GM11168 (cell line): Measurements from ENCODE around the gene TM4SF5.

ENCODE experiments used
- in situ Hi-C: fragments of 300-500 bp; cut with MboI; formaldehyde crosslinking; loops from one replicate; pipeline ENCODE4 v1.12.0; 2022; ENCODE audit warnings: low sequenced_read_pairs; ENCODE audit not compliant: unreplicated experiment

The TM4SF5 gene

DNA sequence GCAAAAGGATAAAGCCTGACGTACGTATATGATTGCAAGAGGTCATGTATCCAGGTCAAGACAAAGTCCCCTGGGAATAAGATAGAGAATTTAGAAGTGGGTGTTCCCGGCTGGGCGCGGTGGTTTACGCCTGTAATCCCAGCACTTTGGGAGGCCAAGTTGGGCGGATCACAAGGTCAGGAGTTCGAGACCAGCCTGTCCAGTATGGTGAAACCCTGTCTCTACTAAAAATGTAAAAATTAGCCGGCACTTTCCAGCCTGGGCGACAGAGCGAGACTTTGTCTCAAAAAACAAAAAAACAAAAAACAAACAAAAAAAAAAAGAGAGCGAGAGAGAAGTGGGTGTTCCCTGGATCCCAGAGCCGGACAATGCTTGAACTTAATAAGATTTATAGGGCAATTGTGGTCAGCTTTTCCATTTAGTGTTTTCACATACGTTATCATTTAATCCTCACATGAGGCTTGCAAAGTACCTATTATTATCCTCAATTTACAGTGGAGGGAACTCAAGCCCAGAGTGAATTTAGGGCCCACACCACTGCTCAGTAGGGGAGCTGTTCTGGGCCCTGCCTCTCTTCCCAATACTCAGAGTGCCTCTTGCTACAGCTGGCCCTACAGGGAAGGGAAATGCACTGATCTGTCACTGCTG lies 16.6 kb downstream of the TM4SF5 start:
- in situ Hi-C loops, result no loop called here

DNA sequence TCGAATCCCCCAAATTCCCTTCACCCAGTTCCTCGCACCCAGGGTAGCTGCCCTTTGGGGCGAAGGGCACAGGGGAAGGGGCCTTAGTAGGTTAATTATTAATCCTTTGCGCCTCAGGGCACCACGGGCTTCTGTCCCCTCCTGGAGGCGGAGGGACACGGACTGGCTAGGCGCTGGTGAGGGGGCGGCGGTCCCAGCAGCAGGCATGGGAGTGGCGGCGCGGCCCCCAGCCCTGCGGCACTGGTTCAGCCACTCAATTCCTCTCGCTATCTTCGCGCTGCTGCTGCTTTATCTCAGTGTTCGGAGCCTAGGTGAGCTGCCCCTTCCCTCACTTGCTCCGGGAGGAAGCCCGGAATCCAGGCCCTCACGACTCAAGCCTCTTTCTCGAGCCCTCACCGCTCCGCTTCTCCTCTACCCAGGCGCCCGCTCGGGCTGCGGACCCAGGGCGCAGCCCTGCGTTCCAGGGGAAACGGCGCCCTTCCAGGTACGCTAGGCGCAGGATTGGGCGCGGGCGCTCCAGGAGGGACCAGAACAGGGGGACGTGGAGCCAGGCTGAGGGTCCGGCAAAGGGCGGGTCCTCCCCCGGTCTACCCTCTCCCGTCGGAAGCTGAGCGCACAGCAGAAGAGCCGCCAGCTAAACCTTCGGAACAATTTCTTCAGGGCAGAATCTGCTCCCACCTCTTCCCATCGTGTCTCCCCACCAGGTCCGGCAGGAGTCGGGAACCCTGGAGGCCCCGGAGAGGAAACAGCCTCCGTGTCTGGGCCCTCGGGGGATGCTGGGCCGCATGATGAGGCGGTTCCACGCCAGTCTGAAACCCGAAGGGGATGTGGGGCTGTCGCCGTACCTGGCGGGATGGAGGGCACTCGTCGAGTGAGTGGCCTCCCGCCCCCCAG lies 17.4 kb downstream of the TM4SF5 start, which contains the start of gene GLTPD2:
Gene GLTPD2, plus strand, starts transcription at position 158 of the 894 bp plus-strand sequence. Its CDS starts 48 bp downstream, at position 206.
- in situ Hi-C loops, result no loop called here

DNA sequence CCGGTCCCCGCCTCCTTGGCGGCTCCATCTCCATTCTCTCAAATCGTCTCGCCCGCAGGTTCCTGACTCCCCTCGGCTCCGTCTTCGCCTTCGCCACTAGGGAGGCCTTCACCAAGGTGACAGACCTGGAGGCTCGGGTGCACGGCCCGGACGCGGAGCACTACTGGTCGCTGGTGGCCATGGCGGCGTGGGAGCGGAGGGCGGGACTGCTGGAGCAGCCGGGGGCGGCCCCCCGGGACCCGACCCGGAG lies 17.9 kb downstream of the TM4SF5 start:
- in situ Hi-C loops, result no loop called here

DNA sequence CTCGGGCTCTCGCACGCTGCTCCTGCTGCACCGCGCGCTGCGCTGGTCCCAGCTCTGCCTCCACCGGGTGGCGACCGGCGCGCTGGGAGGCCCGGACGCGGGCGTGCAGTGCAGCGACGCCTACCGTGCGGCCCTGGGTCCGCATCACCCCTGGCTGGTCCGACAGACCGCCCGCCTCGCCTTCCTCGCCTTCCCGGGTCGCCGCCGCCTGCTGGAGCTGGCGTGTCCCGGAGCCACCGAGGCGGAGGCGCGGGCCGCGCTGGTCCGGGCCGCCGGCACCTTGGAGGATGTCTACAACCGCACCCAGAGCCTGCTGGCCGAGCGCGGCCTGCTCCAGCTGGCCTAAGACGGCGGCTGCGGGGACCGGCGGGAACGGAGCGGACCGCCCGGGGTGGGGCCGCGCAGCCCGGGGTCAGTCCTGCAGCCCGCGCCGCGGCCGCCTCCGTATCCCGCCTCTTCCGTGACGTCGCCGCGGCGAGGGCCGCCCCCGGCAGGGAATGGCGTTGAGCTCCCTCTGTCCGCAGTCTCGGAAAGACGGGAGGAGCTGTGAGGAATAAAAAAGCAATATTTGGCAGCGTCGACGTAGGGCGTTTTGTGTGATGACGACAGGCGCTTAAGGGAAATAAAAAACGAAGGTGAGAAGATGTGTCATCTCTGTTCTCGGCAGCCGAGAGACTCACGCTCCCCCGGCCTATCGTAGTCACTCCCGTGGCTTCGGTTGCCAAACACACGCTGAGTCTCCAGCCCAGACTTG lies 18.4 kb downstream of the TM4SF5 start:
- in situ Hi-C loops, result no loop called here

DNA sequence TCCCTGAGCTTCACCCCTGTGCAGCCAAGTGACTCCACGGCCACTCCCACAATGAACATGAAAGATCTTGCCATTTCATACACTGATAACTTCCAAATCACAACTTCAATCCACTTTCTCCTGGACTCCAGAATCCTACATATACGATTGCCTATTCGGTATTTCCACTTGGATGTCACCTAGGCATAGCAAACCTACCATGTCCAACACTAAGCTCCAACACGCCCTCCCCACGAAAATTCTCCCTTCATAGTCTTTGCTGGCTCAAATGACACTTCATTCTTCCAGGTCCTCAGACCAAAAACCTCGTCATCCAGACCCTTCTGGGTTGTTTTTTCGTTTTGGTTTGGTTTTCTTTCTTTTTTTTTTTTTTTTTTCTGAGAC lies 19.0 kb downstream of the TM4SF5 start:
- in situ Hi-C loops, result no loop called here

DNA sequence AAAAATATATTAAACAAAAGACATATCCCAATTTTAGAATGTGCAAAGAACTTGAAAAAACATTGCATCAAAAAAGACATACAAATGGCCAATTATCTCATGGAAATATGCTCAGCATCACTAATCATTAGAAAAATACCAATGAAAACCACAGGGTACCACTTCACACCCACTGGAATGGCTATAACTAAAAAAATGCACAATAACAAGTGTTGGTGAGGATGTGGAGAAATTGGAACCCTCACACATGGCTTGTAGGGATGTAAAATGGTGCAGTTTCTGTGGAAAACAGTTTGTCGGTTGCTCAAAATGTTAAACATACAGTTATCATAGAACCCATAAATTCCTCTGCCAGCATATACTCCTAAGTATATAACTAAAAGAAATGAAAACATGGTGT lies 23.5 kb downstream of the TM4SF5 start:
- in situ Hi-C loops, result no loop called here

DNA sequence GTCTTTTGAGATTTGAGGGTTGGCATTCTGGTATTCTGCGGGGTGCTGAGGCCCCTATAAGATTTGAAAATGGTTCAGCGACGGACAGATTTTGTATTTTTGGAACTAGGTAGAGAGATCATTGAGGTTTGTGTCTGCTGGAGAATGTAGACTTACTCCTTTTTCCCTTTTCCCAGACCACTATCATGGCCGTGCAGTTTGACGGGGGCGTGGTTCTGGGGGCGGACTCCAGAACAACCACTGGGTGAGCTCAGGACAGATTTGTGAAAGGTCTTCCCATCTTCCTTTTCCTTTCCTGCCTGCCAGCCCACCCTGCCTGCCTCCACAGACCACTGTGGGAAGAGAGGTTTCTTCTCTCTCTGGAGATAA lies 24.9 kb downstream of the TM4SF5 start:
- in situ Hi-C loops, result no loop called here

DNA sequence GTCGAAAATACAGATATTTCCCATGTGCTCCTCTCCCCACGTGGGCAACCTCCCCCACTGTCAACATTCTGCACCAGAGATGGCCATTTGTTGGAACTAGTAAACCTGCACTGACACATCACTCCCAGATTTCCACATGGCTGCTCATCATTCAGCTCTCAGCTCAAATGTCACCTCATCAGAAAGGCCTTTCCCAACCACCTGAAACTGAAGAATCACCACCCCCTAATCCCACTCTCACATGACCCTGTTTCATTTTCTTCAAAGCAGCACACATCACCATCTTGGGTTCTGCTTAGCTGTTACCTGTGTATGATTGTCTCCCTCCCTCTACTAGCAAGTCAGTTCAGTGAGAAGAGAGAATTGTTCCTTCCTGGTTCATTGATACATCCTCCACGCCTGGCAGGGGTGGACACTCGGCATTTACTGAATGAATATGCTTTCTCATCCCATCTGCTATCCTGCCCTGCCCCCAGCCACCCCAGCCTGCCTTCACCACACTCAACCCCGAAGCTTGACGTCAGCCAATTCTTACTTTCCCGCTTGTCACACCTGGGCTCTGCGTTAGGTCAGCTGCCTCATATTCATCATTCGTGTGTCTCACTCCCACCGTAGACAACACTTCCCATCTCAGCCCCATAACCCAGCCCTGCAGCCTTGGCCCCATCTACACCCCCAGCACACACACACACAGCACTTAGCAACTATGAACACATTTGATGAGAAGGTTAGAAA lies 28.9 kb downstream of the TM4SF5 start:
- in situ Hi-C loops, result loop anchor here (10.0 kb wide), 1 partner anchor 84 kb away; no protein-coding TSS in a partner anchor

DNA sequence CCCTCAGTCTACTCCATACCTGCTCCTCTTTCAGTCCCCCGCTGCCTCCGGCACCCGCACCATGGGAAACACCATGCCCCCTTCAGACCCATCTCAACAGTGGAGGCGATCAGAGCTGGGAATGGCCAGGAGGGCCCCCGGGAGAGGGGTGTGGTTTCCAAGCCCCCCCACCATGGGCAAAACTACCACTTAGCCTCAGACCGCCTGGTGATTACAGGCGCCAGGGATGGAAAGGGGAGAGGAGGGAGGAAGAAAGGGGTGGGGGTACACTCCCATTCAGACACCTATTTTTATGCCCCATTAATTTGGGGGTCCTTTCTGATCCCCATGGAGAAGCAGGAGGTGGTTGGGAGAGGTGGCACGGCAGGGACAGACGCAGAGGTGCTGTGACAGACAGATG lies 30.5 kb downstream of the TM4SF5 start, which contains the start of gene C17orf114:
Gene C17orf114, minus strand, starts transcription at position 101 of the 400 bp plus-strand sequence.
- in situ Hi-C loops, result loop anchor here (10.0 kb wide), 1 partner anchor 83 kb away; no protein-coding TSS in a partner anchor

DNA sequence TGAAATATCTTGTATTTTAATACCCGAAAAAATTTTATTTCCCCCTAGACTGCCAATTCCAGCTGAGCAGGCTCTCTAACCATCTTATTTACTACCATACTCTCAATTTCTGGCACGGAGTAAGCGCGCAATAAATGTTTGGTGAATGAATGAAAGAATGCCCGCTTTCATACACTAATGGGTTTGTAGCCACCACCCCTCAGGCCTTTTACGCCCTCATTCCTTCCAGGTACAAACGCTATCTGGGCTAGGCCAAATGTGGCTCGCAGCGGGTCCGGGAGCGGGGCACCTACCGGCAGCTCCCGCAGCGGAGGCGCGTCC lies 34.7 kb downstream of the TM4SF5 start:
- in situ Hi-C loops, result loop anchor here (10.0 kb wide), 1 partner anchor 78 kb away; no protein-coding TSS in a partner anchor

DNA sequence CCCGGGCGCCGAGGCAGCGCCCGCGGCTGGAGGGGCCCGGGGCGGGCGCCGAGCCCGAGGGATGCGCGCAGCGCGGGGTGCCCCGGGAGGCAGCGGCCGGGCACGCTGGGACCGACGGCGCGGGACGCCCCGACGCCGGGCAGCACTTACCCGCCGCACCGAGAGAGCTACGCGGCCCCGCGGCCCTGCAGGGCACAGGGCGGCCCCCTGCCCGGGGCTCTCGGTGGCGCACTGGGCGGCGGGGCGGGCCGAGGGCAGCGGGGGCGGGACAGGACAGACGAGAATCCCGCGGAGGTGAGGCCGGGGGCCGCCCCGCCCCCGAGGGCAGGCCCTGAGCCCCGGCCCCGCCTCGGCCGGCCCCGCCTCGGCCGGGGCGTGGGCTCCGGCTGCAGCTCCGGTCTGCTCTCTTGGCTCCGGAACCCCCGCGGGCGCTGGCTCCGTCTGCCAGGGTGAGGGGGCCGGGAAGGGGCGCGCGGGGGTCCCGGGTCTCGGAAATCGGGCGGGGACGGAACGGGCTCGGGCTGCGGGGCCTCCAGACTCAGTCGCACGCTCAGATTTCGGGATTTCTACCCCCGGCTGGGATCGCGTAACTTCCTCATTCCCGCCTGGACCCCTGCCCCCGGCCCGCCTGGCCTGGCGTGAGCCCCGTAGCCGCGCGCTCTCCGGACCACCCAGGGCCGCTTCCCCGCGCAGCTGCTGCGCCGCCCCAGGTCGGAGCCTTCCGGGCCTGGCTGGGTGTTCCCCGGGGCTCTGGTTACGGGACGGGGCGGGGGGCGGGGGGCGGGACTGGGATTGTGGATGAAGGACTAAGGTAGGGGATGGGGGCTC lies 35.3 kb downstream of the TM4SF5 start, which contains the start of gene PLD2:
Gene PLD2, plus strand, starts transcription at position 376 of the 828 bp plus-strand sequence. CDS start 621 bp downstream, outside the sequence.
- in situ Hi-C loops, result loop anchor here (10.0 kb wide), 1 partner anchor 78 kb away; no protein-coding TSS in a partner anchor

DNA sequence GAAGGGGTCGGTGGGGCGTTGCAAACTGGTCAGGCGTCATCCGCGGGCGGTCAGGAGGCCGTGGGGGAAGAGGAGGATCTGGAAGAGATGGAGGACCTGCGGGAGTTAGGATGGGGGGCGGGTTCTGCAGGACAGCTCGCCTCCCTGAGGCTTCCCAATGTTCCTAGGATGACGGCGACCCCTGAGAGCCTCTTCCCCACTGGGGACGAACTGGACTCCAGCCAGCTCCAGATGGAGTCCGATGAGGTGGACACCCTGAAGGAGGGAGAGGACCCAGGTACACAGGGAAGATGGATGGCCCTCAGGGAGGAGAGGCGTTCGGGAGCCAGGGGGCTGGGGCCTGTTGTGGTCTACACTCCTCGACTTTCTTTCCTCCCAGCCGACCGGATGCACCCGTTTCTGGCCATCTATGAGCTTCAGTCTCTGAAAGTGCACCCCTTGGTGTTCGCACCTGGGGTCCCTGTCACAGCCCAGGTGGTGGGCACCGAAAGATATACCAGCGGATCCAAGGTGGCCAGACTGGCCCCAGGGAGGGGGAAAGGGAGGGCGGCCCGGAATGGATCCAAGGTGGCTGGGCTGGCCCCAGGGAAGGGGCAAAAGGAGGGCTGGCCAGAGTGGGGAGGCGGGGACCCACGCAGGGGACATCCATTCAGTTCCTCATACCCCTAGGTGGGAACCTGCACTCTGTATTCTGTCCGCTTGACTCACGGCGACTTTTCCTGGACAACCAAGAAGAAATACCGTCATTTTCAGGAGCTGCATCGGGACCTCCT lies 36.1 kb downstream of the TM4SF5 start:
- in situ Hi-C loops, result loop anchor here (10.0 kb wide), 1 partner anchor 77 kb away; no protein-coding TSS in a partner anchor

DNA sequence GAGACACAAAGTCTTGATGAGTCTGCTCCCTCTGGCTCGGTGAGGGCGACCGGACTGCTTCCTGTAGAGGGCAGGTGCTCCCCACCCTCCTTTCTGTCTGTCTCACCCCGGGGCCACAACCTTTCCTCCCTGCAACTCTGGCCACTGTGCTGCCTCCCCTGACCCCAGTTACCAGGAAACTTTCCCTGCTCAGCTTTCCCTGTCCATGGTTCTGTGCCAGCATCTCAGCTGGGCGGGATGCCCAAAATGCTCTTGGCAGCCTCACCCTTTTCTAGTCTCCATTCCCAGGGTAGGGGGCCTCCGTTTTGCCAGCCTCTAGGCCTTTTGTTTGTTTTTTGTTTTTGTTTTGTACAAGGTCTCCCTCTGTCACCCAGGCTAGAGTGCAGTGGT lies 36.7 kb downstream of the TM4SF5 start:
- in situ Hi-C loops, result loop anchor here (10.0 kb wide), 1 partner anchor 76 kb away; no protein-coding TSS in a partner anchor

DNA sequence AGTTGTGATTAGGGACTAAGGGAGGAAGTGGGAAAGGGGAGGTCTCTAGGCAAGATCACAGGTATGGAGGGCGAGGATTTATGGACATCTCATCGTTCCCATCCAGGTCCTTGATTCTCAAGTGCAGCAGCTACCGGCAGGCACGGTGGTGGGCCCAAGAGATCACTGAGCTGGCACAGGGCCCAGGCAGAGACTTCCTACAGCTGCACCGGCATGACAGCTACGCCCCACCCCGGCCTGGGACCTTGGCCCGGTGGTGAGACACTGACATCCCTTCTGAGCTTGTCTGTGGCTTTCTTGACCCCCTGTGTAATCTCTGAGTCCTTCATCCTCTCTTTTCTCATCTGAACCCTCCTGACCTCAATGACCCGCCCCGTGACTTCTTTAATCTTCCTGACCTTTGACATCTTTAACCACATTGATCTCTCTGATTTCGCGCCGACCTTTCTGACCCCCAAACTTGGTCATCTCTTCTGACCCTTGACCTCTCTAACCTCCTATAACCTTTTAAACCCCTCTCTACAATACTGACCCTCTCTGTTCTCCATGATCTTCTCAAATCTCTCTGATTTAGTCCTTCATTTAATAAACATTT lies 39.1 kb downstream of the TM4SF5 start:
- in situ Hi-C loops, result no loop called here

DNA sequence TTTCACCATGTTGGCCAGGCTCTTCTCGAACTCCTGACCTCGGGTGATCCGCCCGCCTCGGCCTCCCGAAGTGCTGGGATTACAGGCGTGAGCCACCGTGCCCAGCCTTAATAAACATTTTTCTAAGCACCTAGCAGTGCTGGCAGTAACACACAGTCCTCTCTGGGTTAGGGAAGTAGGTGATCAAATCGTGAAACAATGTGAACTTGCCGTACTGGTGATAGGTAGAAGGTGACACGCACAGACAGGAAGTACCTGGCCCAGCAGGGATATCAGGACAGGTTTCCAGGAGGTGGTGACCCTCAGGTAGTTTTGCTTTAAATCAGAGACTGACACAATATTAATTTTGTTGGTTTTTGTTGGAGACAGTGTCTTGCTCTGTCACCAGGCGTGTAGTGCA lies 39.8 kb downstream of the TM4SF5 start:
- in situ Hi-C loops, result no loop called here

DNA sequence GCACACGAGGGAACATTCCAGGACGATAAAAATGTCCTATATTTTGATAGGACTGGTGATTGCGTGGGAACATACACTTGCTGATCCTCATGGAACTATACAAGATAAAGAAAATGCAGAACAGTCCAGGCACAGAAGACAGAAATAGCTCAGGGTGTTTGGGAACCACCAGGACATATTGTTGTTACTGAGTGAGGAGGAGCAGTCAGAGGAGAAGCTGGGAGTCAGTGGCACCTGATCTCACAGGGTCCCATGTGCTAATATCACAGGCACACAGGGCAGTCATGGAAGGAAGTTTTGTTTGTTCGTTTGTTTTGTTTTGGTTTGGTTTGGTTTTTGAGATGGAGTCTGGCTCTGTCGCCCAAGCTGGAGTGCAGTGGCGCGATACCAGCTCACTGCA lies 41.0 kb downstream of the TM4SF5 start:
- in situ Hi-C loops, result no loop called here

DNA sequence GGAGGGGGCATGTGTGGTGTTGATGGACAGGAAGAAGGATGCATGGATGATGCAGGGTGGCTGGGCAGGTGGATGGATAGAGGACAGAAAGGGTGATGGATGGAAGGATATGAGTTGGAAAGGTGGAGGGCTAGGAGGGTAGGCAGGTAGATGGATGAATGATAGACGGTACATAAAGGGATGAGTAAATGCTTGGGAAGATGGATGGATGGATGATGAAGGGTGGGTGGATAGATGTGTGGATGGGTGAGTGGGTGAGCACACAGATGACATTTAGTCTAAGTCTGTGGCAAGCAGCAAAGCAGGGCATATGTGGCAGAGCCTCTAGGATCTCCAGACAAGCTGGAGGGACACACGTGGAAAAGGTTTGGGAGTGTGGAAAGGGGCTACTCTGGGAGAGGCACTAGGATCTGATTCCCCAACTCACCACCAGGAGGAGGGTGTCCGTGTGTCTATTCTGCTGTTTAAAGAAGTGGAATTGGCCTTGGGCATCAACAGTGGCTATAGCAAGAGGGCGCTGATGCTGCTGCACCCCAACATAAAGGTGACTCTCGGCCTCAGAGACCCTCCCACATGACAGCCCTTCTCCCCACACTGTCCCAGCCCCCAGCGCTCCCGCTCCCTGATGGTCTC lies 43.5 kb downstream of the TM4SF5 start:
- in situ Hi-C loops, result no loop called here

DNA sequence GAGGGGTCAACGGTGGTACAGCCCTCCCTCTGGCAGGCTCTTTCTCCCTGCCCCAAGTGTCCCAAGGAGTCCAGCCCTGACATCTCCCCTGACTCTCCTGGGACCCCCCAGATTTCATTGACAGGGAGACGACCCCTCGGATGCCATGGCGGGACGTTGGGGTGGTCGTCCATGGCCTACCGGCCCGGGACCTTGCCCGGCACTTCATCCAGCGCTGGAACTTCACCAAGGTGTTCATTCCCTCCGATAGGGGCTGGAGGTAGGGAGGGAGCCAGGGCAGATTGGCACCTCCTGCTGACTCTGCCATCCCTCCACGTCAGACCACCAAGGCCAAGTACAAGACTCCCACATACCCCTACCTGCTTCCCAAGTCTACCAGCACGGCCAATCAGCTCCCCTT lies 45.1 kb downstream of the TM4SF5 start:
- in situ Hi-C loops, result no loop called here
